Measurements from ENCODE around the gene PPP2R2B. TPM values are rescaled to one million over a fixed set of nuclear protein-coding genes. Genes with fewer than 3 reads are reported as not detected.

Gene PPP2R2B
- total and polyA plus RNA-seq, 2 of the 4 experiments (the other 2 are of a cell fraction) = not detected

DNA sequence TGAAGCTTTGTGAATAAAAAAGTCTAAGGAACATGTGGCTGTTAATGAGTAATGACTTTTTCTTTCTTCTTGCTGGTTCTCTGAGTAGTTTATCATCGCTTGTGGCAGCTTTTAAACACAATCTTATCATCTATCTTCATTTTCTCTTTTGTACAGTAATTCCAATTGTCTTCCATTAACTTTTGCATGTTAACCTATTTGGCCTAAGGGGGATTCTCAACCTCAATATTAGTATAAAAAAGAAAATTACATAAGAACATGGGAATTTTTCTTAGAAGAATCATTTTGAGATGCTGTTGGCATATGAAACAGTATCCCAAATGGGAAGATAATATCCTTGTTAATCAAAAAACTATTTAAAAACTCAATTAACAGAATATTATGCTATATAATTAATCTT lies 182.9 kb downstream of the PPP2R2B start:
- in situ Hi-C loops (cut with MboI; ENCODE audit: low sequenced_read_pairs) = no loop called here
- Histone ChIP-seq H2AK5ac (ENCODE audit: low read depth, low read length) (no peak overlapping the region), H2BK15ac (ENCODE audit: low read depth, low read length) (no peak overlapping the region), H3K9ac (ENCODE audit: low read depth, low read length) (no peak overlapping the region), H3K9me1 (ENCODE audit: insufficient read depth, low read length) (no peaks in the 10 kb centered on the region), H3K27ac (ENCODE audit: insufficient read depth, low read length) (no peak overlapping the region), H4K20me1 (ENCODE audit: insufficient read depth, low read length) (no peaks in the 10 kb centered on the region), H3K36me3 (ENCODE audit: control insufficient read depth, insufficient read depth, low read length) (no peaks in the 10 kb centered on the region), H3K23ac (ENCODE audit: low read depth, low read length) (no peak overlapping the region), H4K5ac (ENCODE audit: low read depth, low read length) (no peak overlapping the region), H3K4me2 (ENCODE audit: low read depth, low read length) (no peak overlapping the region), H3K18ac (ENCODE audit: low read depth, low read length) (no peak overlapping the region), H3K56ac (ENCODE audit: extremely low read depth, insufficient read depth, low read length) (no peak overlapping the region), H3K9me3 (ENCODE audit: control insufficient read depth, insufficient read depth, low read length) (peaks cover 1% of the 10 kb centered on the region; the same call in 1 of the 2 replicates), H2AFZ (replicated peaks; ENCODE audit: low read length, poor library complexity) (no peak overlapping the region), H2BK5ac (ENCODE audit: low read depth, low read length, poor library complexity, severe bottlenecking) (no peak overlapping the region), H2BK20ac (ENCODE audit: low read depth, low read length) (no peak overlapping the region), H2AK9ac (replicated peaks; ENCODE audit: low read depth, low read length, poor library complexity) (no peak overlapping the region), H3K4me3 (ENCODE audit: insufficient read depth, low read depth, low read length) (no peak overlapping the region), H3K14ac (replicated peaks; ENCODE audit: low read depth, low read length) (no peak overlapping the region), H3K4me1 (ENCODE audit: control insufficient read depth, insufficient read depth, low read length) (no peaks in the 10 kb centered on the region), H2BK120ac (ENCODE audit: low read depth, low read length) (no peak overlapping the region), H4K91ac (ENCODE audit: insufficient read depth, low read depth, low read length) (no peak overlapping the region), H3K79me1 (ENCODE audit: low read depth in 1 of 2, low read length in 2 of 2) (no peaks in the 10 kb centered on the region), H4K8ac (ENCODE audit: low read depth in 2 of 2, low read length in 2 of 2) (no peak overlapping the region), H3K27me3 (ENCODE audit: control insufficient read depth, insufficient read depth, low read length) (no peaks in the 10 kb centered on the region), H3K4ac (ENCODE audit: low read depth, low read length) (no peak overlapping the region)
- ATAC-seq (ENCODE audit: low read depth) = no peak
- dilution Hi-C loops (cut with HindIII; ENCODE audit: low sequenced_read_pairs, unreplicated experiment) = no loop called here
- intact Hi-C loops (cut with micrococcal nuclease) = no loop called here
- BruUV-seq (replicated peaks) = no TSS peak
- ChIA-PET CTCF (no interaction called here), POLR2A (ENCODE audit: unreplicated experiment) (no interaction called here)
- WGBS, 2 experiments (ENCODE audit: extremely low coverage in 2 of 2, insufficient read length in 1 of 2) = no CpG with 5 or more reads among the region's 1 CpG
- TF ChIP-seq, protein P1, sequence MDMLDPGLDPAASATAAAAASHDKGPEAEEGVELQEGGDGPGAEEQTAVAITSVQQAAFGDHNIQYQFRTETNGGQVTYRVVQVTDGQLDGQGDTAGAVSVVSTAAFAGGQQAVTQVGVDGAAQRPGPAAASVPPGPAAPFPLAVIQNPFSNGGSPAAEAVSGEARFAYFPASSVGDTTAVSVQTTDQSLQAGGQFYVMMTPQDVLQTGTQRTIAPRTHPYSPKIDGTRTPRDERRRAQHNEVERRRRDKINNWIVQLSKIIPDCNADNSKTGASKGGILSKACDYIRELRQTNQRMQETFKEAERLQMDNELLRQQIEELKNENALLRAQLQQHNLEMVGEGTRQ (IDR thresholded peaks at IDR 0.05; ENCODE audit: low read depth, low read length) = no peak
- TF ChIP-seq MAZ (IDR thresholded peaks at IDR 0.05; ENCODE audit: borderline replicate concordance, low read depth, low read length) (no peak), NFE2L2 (IDR thresholded peaks at IDR 0.05; ENCODE audit: low read depth, low read length) (no peak), RCOR1 (IDR thresholded peaks at IDR 0.05; ENCODE audit: insufficient replicate concordance, low read length) (no peak), MXI1 (IDR thresholded peaks at IDR 0.05; ENCODE audit: borderline replicate concordance, low read depth, low read length) (no peak), SMC3 (IDR thresholded peaks at IDR 0.05; ENCODE audit: low read depth, low read length) (no peak), BHLHE40 (IDR thresholded peaks at IDR 0.05; ENCODE audit: low read depth, low read length) (no peak), MAFK (IDR thresholded peaks at IDR 0.05; ENCODE audit: low read depth, low read length) (no peak), CEBPB (IDR thresholded peaks at IDR 0.05; ENCODE audit: low read depth, low read length) (no peak), RAD21 (IDR thresholded peaks at IDR 0.05; ENCODE audit: low read length) (no peak), CHD1 (IDR thresholded peaks at IDR 0.05; ENCODE audit: low read depth, low read length) (no peak), FOS (IDR thresholded peaks at IDR 0.05; ENCODE audit: low read depth, low read length) (no peak), POLR2A (IDR thresholded peaks at IDR 0.05; ENCODE audit: low read depth, low read length) (no peak)
- TF ChIP-seq, protein P2, sequence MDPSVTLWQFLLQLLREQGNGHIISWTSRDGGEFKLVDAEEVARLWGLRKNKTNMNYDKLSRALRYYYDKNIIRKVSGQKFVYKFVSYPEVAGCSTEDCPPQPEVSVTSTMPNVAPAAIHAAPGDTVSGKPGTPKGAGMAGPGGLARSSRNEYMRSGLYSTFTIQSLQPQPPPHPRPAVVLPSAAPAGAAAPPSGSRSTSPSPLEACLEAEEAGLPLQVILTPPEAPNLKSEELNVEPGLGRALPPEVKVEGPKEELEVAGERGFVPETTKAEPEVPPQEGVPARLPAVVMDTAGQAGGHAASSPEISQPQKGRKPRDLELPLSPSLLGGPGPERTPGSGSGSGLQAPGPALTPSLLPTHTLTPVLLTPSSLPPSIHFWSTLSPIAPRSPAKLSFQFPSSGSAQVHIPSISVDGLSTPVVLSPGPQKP (IDR thresholded peaks at IDR 0.05; ENCODE audit: borderline replicate concordance, low read depth, low read length) = no peak
- TF ChIP-seq, protein P3, sequence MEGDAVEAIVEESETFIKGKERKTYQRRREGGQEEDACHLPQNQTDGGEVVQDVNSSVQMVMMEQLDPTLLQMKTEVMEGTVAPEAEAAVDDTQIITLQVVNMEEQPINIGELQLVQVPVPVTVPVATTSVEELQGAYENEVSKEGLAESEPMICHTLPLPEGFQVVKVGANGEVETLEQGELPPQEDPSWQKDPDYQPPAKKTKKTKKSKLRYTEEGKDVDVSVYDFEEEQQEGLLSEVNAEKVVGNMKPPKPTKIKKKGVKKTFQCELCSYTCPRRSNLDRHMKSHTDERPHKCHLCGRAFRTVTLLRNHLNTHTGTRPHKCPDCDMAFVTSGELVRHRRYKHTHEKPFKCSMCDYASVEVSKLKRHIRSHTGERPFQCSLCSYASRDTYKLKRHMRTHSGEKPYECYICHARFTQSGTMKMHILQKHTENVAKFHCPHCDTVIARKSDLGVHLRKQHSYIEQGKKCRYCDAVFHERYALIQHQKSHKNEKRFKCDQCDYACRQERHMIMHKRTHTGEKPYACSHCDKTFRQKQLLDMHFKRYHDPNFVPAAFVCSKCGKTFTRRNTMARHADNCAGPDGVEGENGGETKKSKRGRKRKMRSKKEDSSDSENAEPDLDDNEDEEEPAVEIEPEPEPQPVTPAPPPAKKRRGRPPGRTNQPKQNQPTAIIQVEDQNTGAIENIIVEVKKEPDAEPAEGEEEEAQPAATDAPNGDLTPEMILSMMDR (conservative IDR thresholded peaks at IDR 0.05; ENCODE audit: low read depth, low read length) = no peak
- DNase-seq = no peak
